Measurements from ENCODE around the gene NEMP1. TPM values are rescaled to one million over a fixed set of nuclear protein-coding genes. Genes with fewer than 3 reads are reported as not detected.
"Not testable (repeated sequence)": the region's sequence is repeated elsewhere in the genome, so short reads cannot be mapped to it uniquely, and the experiment has no call there.

The NEMP1 gene
- total RNA-seq, 1 experiment from 2014 or later = 13.6 TPM

GRCh38 chr12:57091638-57092528, 13.3 kb upstream of the NEMP1 start:
- DNase-seq (ENCODE audit: low spot score) = no peak

- DNase-seq (ENCODE audit: low spot score) = no peak
These were observed 12.5 kb upstream of the NEMP1 start for GRCh38 chr12:57090924-57091637.

GRCh38 chr12:57090490-57090889, 11.9 kb upstream of the NEMP1 start:
- no peak for DNase-seq (ENCODE audit: low spot score)

- peak; percentile 47 for DNase-seq (ENCODE audit: low spot score)
These were observed 11.0 kb upstream of the NEMP1 start for GRCh38 chr12:57089271-57090245.

GRCh38 chr12:57088354-57089270, 10.0 kb upstream of the NEMP1 start, which contains the start of gene NAB2:
TSS of gene NAB2 (plus strand) at chr12:57089114. CDS start at chr12:57089272, 158 bp downstream.
- peak; percentile 94 for DNase-seq (ENCODE audit: low spot score)

GRCh38 chr12:57087691-57088353, 9.2 kb upstream of the NEMP1 start:
- DNase-seq (ENCODE audit: low spot score) = peak; percentile 66

- peak; percentile 62 for DNase-seq (ENCODE audit: low spot score)
These were observed 8.6 kb upstream of the NEMP1 start for GRCh38 chr12:57087010-57087690.

- no peak for DNase-seq (ENCODE audit: low spot score)
These were observed 8.0 kb upstream of the NEMP1 start for GRCh38 chr12:57086493-57087009.

GRCh38 chr12:57085999-57086492, 7.5 kb upstream of the NEMP1 start:
- DNase-seq (ENCODE audit: low spot score) = no peak

- DNase-seq (ENCODE audit: low spot score) = no peak
These were observed 2.3 kb upstream of the NEMP1 start for GRCh38 chr12:57080855-57081254.

GRCh38 chr12:57079821-57080220, 1.2 kb upstream of the NEMP1 start:
- DNase-seq (ENCODE audit: low spot score) = no peak

- DNase-seq (ENCODE audit: low spot score) = not testable (repeated sequence)
These were observed 4.8 kb downstream of the NEMP1 start for GRCh38 chr12:57073566-57074450.

GRCh38 chr12:57072661-57073060, 5.9 kb downstream of the NEMP1 start:
- DNase-seq (ENCODE audit: low spot score) = no peak

- DNase-seq (ENCODE audit: low spot score) = peak; percentile 87
These were observed 9.1 kb downstream of the NEMP1 start for GRCh38 chr12:57069523-57069922.

GRCh38 chr12:57066245-57066644, 12.3 kb downstream of the NEMP1 start:
- DNase-seq (ENCODE audit: low spot score) = no peak

GRCh38 chr12:57063991-57064685, 14.5 kb downstream of the NEMP1 start:
- DNase-seq (ENCODE audit: low spot score) = no peak

- no peak for DNase-seq (ENCODE audit: low spot score)
These were observed 20.1 kb downstream of the NEMP1 start for GRCh38 chr12:57058454-57058853.
